Fibroblast of villous mesenchyme (primary cell): ENCODE measurements around the gene DACT2. TPM values are rescaled to one million over a fixed set of nuclear protein-coding genes. Genes with fewer than 3 reads are reported as not detected.

Experiments
- DNase-seq: peaks from one replicate; pipeline ENCODE4 v3.0.0-alpha.2; 2010; ENCODE audit warnings: low read depth
- H3K4me3 ChIP-seq: 2 replicates; pipeline ENCODE4 v1.5.1; 2011; ENCODE audit warnings: low read depth, mild to moderate bottlenecking, low read length
- CTCF ChIP-seq: IDR thresholded peaks from 2 replicates; pipeline ENCODE4 v1.5.1; 2012; ENCODE audit warnings: low read depth, mild to moderate bottlenecking, low read length; ENCODE audit not compliant: insufficient read depth
- total RNA-seq: library from RNA; depleted of rRNA; stranded (reverse); fragments of >200 nt; gene quantifications from 2 replicates; pipeline ENCODE4 v1.2.3, GENCODE V29; 2012

DACT2 gene
- total RNA-seq, 1 donor, result not detected

- H3K4me3 ChIP-seq, result no peak overlapping the region
- no peak for TF ChIP-seq CTCF
- no peak for DNase-seq
Measured at GRCh38 chr6:168348186-168348585, 28.6 kb upstream of the DACT2 start.

- DNase-seq, result no peak
- H3K4me3 ChIP-seq, result no peak overlapping the region
- no peak for TF ChIP-seq CTCF
Measured at GRCh38 chr6:168347615-168348014, 28.0 kb upstream of the DACT2 start.

GRCh38 chr6:168347053-168347452, 27.5 kb upstream of the DACT2 start:
- no peak for DNase-seq
- TF ChIP-seq CTCF, result no peak
- no peak overlapping the region for H3K4me3 ChIP-seq

GRCh38 chr6:168345896-168346754, 26.5 kb upstream of the DACT2 start:
- no peak for TF ChIP-seq CTCF
- no peak overlapping the region for H3K4me3 ChIP-seq
- DNase-seq, result no peak

- no peak for DNase-seq
- TF ChIP-seq CTCF, result no peak
- no peak overlapping the region for H3K4me3 ChIP-seq
Measured at GRCh38 chr6:168345266-168345665, 25.7 kb upstream of the DACT2 start.

GRCh38 chr6:168344338-168344737, 24.8 kb upstream of the DACT2 start:
- DNase-seq, result no peak
- TF ChIP-seq CTCF, result no peak
- H3K4me3 ChIP-seq, result no peak overlapping the region
